ENCODE results near the gene SLX9.
A peak's percentile ranks its signal among the peaks of the same experiment; 100 is the strongest.

Gene SLX9

GRCh38 chr21:45003331-45004058 lies 63.7 kb downstream of the SLX9 start:
- no peak for DNase-seq (ENCODE audit: low read depth)

GRCh38 chr21:45004059-45004422 lies 64.2 kb downstream of the SLX9 start:
- DNase-seq (ENCODE audit: low read depth), result no peak

- peak; percentile 24 for DNase-seq (ENCODE audit: low read depth)
Measured at GRCh38 chr21:45004481-45005247, 64.8 kb downstream of the SLX9 start.

GRCh38 chr21:45006536-45007095 lies 66.8 kb downstream of the SLX9 start:
- DNase-seq (ENCODE audit: low read depth), result no peak

- no peak for DNase-seq (ENCODE audit: low read depth)
Measured at GRCh38 chr21:45009616-45010015, 69.8 kb downstream of the SLX9 start.

- no peak for DNase-seq (ENCODE audit: low read depth)
Measured at GRCh38 chr21:45010096-45010495, 70.3 kb downstream of the SLX9 start.

- DNase-seq (ENCODE audit: low read depth), result no peak
Measured at GRCh38 chr21:45010860-45011259, 71.0 kb downstream of the SLX9 start.

- no peak for DNase-seq (ENCODE audit: low read depth)
Measured at GRCh38 chr21:45011426-45011825, 71.6 kb downstream of the SLX9 start.

GRCh38 chr21:45011911-45012661 lies 72.3 kb downstream of the SLX9 start:
- no peak for DNase-seq (ENCODE audit: low read depth)

- no peak for DNase-seq (ENCODE audit: low read depth)
Measured at GRCh38 chr21:45012662-45013259, 72.9 kb downstream of the SLX9 start.

GRCh38 chr21:45013260-45013841 lies 73.5 kb downstream of the SLX9 start:
- no peak for DNase-seq (ENCODE audit: low read depth)

GRCh38 chr21:45014747-45015468 lies 75.1 kb downstream of the SLX9 start:
- no peak for DNase-seq (ENCODE audit: low read depth)

- no peak for DNase-seq (ENCODE audit: low read depth)
Measured at GRCh38 chr21:45015469-45015860, 75.6 kb downstream of the SLX9 start.

GRCh38 chr21:45016031-45016405 lies 76.2 kb downstream of the SLX9 start:
- DNase-seq (ENCODE audit: low read depth), result no peak

- no peak for DNase-seq (ENCODE audit: low read depth)
Measured at GRCh38 chr21:45016406-45017038, 76.7 kb downstream of the SLX9 start.

- no peak for DNase-seq (ENCODE audit: low read depth)
Measured at GRCh38 chr21:45017039-45017960, 77.5 kb downstream of the SLX9 start.

- no peak for DNase-seq (ENCODE audit: low read depth)
Measured at GRCh38 chr21:45018131-45019075, 78.6 kb downstream of the SLX9 start.
